ENCODE data around the gene VAMP7.

- TF ChIP-seq CTCF (IDR thresholded peaks at IDR 0.05): no peak
- no peak for TF ChIP-seq POLR2AphosphoS5 (IDR thresholded peaks at IDR 0.05)
- TF ChIP-seq POLR2A (IDR thresholded peaks at IDR 0.05): no peak
- no peak for TF ChIP-seq EP300 (IDR thresholded peaks at IDR 0.05)
These were observed 473 bp upstream of the VAMP7 start for GRCh38 chrX:155880586-155881157.
